Endometrial microvascular endothelial cells (primary cell): Measurements from ENCODE around the gene TAF8. TPM values are rescaled to one million over a fixed set of nuclear protein-coding genes. Genes with fewer than 3 reads are reported as not detected.

Experiments
- in situ Hi-C: cut with HindIII; loops from 2 replicates; pipeline ENCODE4 v1.10.0; 2017; ENCODE audit warnings: low sequenced_read_pairs, low pct_unique_long_range_greater_than_20kb; ENCODE audit errors: inconsistent ontology term
- total RNA-seq: library from RNA; depleted of rRNA; stranded (reverse); fragments of >200 nt; gene quantifications from one replicate; pipeline ENCODE4 v1.2.3, GENCODE V29; 2015; ENCODE audit errors: inconsistent ontology term

Gene TAF8
- total RNA-seq, 1 donor from 2014 or later: 34.9 TPM

- in situ Hi-C loops: loop anchor here (25.0 kb wide), 2 partner anchors 109 to 259 kb away; partner anchors contain the start of genes CCND3, FRS3, PRICKLE4 and TOMM6
These were observed 3.7 kb upstream of the TAF8 start for GRCh38 chr6:42046464-42047212.

- in situ Hi-C loops: loop anchor here (25.0 kb wide), 2 partner anchors 110 to 260 kb away; partner anchors contain the start of genes CCND3, FRS3, PRICKLE4 and TOMM6
These were observed 3.1 kb upstream of the TAF8 start for GRCh38 chr6:42047213-42047590.

- in situ Hi-C loops: loop anchor here (25.0 kb wide), 2 partner anchors 111 to 261 kb away; partner anchors contain the start of genes CCND3, FRS3, PRICKLE4 and TOMM6
These were observed 2.4 kb upstream of the TAF8 start for GRCh38 chr6:42047790-42048405.

- in situ Hi-C loops: loop anchor here (25.0 kb wide), 2 partner anchors 112 to 262 kb away; partner anchors contain the start of genes CCND3, FRS3, PRICKLE4 and TOMM6
These were observed 1.1 kb upstream of the TAF8 start for GRCh38 chr6:42049116-42049809.

- in situ Hi-C loops: loop anchor here (25.0 kb wide), 2 partner anchors 113 to 263 kb away; partner anchors contain the start of genes CCND3, FRS3, PRICKLE4 and TOMM6
These were observed 402 bp upstream of the TAF8 start for GRCh38 chr6:42049948-42050296.

GRCh38 chr6:42051268-42051653 lies 937 bp downstream of the TAF8 start:
- in situ Hi-C loops: no loop called here

GRCh38 chr6:42053601-42054000 lies 3.3 kb downstream of the TAF8 start:
- in situ Hi-C loops: no loop called here

- in situ Hi-C loops: no loop called here
These were observed 9.4 kb downstream of the TAF8 start for GRCh38 chr6:42059743-42060142.

- in situ Hi-C loops: no loop called here
These were observed 15.9 kb downstream of the TAF8 start for GRCh38 chr6:42066156-42066675.

GRCh38 chr6:42068173-42068572 lies 17.8 kb downstream of the TAF8 start:
- in situ Hi-C loops: no loop called here

GRCh38 chr6:42068872-42069522 lies 18.7 kb downstream of the TAF8 start:
- in situ Hi-C loops: no loop called here

- in situ Hi-C loops: no loop called here
These were observed 21.7 kb downstream of the TAF8 start for GRCh38 chr6:42071881-42072583.

GRCh38 chr6:42073287-42073686 lies 23.0 kb downstream of the TAF8 start:
- in situ Hi-C loops: no loop called here

GRCh38 chr6:42075159-42075838 lies 25.0 kb downstream of the TAF8 start:
- in situ Hi-C loops: no loop called here

- in situ Hi-C loops: no loop called here
These were observed 28.1 kb downstream of the TAF8 start for GRCh38 chr6:42078386-42078785.

GRCh38 chr6:42079941-42080464 lies 29.7 kb downstream of the TAF8 start:
- in situ Hi-C loops: no loop called here

- in situ Hi-C loops: no loop called here
These were observed 33.2 kb downstream of the TAF8 start for GRCh38 chr6:42083530-42083929.

- in situ Hi-C loops: no loop called here
These were observed 34.6 kb downstream of the TAF8 start for GRCh38 chr6:42084889-42085288.
